Measurements from ENCODE around the gene GAL. TPM values are rescaled to one million over a fixed set of nuclear protein-coding genes. Genes with fewer than 3 reads are reported as not detected.
A peak's percentile ranks its signal among the peaks of the same experiment; 100 is the strongest.

The GAL gene
- total RNA-seq, 1 donor from 2014 or later: 0.30 TPM

DNA sequence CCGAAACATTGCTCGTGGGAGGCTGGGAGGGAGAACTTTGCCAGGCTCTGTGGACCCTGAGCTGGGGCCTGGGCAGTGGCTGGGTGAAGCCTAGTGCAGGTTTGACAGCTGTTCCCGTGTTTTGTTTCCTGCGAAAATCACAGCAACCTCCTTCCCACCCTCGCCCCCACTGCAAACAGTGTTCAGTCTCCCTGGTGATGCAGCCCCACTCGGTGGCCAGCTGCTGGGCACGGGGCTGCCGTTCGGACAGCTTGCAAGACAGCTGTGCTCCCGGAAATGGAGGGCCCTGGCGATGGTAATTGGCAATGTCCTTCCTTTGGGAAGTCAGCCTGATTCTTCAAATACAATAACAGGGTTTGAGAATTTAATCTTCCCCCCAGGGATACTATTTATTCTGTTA lies 10.4 kb upstream of the GAL start:
- no peak for DNase-seq (ENCODE audit: low spot score)
- intact Hi-C loops (cut with DNase I): no loop called here

DNA sequence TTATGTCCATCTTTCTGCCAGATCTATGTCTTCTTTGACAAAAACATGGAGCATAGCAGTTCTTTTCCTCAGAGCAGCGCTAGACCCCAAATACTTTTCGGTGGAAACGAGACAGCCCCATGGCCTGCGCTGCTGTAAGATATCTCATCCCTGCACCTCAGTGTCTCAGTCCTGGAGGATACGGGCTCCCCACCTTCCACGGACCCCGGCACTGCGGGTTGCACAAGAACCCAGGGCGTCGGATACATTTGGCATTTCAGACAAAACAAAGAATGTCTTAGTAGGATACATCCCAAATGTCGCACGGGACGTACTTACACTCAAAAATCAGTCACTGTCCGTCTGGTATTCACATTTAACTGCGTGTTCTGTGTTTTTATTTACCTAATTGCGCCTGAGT lies 9.9 kb upstream of the GAL start:
- no peak for DNase-seq (ENCODE audit: low spot score)
- intact Hi-C loops (cut with DNase I): no loop called here

DNA sequence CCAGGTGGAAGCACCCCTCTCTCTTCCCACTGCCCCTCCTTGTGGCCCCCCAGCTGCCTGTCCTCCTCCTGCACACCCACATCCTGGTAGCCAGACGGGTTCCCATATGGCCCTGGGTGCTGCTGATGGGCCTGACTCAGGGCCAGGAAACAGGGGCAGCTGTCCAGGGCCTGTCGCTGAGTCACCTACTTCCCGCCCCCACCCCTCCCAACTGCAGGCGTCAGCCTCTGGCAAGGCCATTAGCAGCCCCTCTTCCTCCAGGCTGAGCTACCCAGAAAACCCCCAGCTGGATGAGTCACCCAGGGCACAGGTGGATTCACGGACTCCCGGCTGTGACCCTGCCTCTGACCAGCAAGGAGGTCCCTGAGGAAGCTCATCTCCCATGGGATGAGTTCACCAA lies 6.9 kb upstream of the GAL start:
- peak; percentile 80 for DNase-seq (ENCODE audit: low spot score)
- intact Hi-C loops (cut with DNase I): no loop called here

- DNase-seq (ENCODE audit: low spot score): peak; percentile 29
- intact Hi-C loops (cut with DNase I): no loop called here
These were observed 6.3 kb upstream of the GAL start for GRCh38 chr11:68678031-68678441.

DNA sequence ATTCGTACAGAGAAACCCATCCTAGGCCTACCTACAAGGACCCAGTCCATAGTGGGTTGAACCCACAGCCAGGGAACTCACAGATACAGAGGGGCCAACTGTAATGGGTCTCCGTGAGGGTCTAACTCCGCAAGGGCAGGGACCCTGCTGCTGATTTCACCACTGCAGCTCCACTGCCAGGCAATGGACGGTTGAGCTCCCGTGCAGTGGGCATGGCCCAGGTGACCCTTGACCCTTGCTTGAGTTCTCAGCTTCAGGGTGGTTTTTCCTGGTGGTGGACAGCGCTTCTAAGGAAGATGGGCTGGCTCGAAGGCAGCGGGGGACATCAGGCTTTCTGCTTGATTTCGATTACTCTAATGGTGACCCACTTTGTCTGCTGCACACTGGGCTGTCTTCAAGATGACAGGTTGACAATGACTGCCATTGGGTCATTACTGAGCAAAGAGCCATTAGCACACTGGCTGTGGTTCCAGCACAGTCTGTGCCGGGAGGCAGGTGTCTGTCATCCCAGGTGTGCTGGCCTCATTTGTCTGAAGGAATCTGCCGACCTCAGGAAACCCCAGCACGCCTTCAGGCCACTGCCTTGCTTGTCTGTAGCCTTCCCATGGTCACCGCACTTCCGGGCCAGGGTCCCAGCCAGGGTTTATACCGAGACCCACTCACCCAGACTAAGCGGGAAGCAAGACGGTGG lies 3.7 kb upstream of the GAL start:
- intact Hi-C loops (cut with DNase I): no loop called here

GRCh38 chr11:68682531-68682961 lies 1.8 kb upstream of the GAL start:
- intact Hi-C loops (cut with DNase I): no loop called here
- DNase-seq (ENCODE audit: low spot score): peak; percentile 39

More for the DNA sequence above, 3.7 kb upstream of the GAL start:
- DNase-seq (ENCODE audit: low spot score): peak; percentile 24

DNA sequence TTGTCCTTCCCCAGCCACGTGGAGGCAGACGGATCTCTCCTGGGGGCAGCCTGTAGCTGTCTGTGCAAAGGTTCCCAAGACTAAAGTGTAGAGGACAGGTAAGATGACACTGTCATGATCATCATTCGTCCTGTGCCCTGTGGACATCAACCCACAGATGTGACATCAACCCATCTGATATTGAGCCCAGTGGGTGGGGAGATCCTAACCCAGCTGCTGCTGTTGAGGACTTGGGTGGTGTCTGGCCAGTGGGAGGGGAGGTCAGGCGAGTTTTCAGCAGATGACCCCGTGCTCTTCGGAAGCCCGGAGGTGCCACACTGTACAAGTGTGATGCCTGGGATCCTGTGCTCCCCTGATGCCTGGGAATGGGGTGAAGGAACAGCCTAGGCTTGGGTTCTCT lies 1.2 kb upstream of the GAL start:
- intact Hi-C loops (cut with DNase I): no loop called here
- DNase-seq (ENCODE audit: low spot score): peak; percentile 46

DNA sequence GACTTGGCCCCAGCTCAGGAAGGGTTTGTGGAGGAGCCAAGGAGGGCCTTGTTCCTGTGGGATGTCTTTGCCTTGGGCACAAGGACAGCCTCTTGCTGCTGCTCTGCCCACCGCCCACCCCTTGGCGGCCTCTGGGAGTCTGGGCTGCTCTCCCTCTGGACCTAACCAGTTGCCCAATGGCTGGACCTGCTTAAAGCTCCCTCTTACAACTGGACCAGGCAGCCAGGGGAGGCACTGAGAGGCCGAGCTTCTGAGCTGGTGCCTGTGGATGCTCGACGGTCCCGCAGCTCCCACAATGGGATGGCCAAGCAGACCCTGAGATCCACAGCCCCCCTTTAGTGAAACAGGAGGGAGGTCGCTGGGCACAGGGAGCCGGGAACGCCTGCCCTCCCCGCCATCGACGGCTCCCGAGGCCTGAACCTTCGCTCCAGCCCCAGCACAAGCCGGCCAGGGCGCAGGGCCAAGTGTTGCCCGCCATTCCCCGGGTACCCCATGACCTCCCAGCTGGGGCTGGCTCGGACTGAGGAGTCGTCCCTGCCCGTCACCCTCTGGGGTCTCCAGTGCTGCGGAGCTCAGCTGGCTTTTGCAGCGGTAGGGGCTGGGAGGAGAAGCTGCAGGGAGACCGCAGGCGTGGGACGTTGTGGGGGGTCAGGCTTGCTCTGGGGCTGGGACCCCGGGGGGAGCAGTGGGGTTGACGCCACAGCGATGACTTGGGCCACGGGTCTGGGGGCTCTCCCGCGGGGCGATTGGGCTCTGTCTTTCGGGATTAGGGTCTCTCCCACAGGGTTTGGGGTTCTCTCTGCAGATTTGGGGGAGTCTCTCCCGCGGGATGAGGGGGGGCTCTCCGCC lies 584 bp upstream of the GAL start:
- DNase-seq (ENCODE audit: low spot score): peak; percentile 65
- intact Hi-C loops (cut with DNase I): no loop called here

- DNase-seq (ENCODE audit: low spot score): peak; percentile 64
- intact Hi-C loops (cut with DNase I): no loop called here
These were observed 1.5 kb downstream of the GAL start for GRCh38 chr11:68685656-68686380.

GRCh38 chr11:68686486-68686885 lies 2.1 kb downstream of the GAL start:
- intact Hi-C loops (cut with DNase I): no loop called here
- DNase-seq (ENCODE audit: low spot score): no peak

GRCh38 chr11:68687311-68687710 lies 3.0 kb downstream of the GAL start:
- no peak for DNase-seq (ENCODE audit: low spot score)
- intact Hi-C loops (cut with DNase I): no loop called here

- intact Hi-C loops (cut with DNase I): no loop called here
- no peak for DNase-seq (ENCODE audit: low spot score)
These were observed 3.6 kb downstream of the GAL start for GRCh38 chr11:68687986-68688385.

DNA sequence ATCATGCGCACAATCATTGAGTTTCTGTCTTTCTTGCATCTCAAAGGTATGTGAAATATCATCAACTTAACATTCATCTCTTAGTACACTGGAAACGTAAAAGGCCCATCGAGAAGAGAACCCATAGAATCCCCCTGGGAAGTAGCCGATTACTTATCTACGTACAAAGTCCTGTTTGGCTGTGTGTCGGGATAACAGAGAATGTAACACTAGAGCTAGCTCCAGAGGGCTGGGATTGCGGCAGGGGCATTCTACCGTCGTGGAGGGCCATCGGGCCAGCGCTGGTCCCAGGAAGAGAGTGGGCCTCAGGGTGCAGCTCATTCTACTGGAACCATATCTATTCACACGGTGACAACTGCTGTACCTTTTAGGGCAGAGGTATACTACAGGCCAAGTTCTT lies 4.5 kb downstream of the GAL start:
- intact Hi-C loops (cut with DNase I): no loop called here

GRCh38 chr11:68689737-68690625 lies 5.6 kb downstream of the GAL start:
- intact Hi-C loops (cut with DNase I): no loop called here
- DNase-seq (ENCODE audit: low spot score): peak; percentile 47

More for the DNA sequence above, 4.5 kb downstream of the GAL start:
- DNase-seq (ENCODE audit: low spot score): peak; percentile 49

DNA sequence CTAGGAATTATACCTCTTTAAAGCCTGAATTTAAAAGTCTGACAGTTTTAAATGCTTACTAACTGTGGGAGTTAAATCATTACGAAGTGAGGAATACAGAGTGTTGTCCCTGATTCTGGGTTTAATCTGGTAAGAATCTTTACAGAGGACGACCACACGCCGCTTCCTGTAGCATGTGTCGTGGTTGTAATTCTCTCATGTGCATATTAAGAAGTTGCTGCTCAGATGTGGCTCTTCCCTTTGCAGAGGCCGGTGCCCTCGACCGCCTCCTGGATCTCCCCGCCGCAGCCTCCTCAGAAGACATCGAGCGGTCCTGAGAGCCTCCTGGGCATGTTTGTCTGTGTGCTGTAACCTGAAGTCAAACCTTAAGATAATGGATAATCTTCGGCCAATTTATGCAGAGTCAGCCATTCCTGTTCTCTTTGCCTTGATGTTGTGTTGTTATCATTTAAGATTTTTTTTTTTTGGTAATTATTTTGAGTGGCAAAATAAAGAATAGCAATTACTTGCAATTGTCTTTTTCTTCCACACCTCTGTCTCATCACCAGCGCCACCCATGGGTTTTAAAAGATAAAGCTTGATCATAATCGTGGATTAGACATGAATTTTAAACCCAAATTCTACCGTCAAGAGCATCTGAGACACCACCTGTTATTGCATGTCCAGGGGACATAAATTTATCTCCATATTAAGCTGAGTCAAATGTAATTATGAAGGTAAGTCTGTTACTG lies 6.5 kb downstream of the GAL start:
- intact Hi-C loops (cut with DNase I): no loop called here
- DNase-seq (ENCODE audit: low spot score): no peak

GRCh38 chr11:68691402-68691784 lies 7.0 kb downstream of the GAL start:
- intact Hi-C loops (cut with DNase I): no loop called here
- DNase-seq (ENCODE audit: low spot score): no peak

DNA sequence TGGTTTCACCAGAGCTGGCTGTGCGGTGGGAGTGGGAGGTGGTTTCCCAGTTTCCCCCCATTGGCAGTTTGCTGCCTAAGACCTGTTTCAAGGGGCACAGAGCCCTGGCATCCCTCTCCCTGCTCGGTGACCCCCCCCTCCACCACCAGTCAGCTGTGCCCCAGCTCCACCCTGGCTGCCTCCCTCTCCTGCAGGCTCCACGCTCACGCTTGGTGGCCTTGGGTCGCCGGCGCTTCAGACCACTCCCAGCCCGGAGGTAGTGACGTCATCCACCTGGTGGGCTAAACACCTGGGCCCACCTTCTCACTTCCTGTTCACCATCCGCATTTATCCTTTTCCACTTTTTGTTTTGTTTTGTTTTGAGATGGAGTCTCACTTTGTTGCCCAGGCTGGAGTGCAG lies 7.8 kb downstream of the GAL start:
- no peak for DNase-seq (ENCODE audit: low spot score)
- intact Hi-C loops (cut with DNase I): no loop called here

GRCh38 chr11:68692871-68693483 lies 8.6 kb downstream of the GAL start:
- DNase-seq (ENCODE audit: low spot score): no peak
- intact Hi-C loops (cut with DNase I): no loop called here

All from cardiac septum (tissue), 1 donor.